ENCODE results near the gene MGME1. TPM values are rescaled to one million over a fixed set of nuclear protein-coding genes. Genes with fewer than 3 reads are reported as not detected.

Gene MGME1
- total and polyA plus RNA-seq, 9 of the 15 experiments (the other 6 are each of a cell fraction or from before 2014, with no cell fraction given), result 13.4 to 45.1 (median 30.6) TPM

- TF ChIP-seq VEZF1 (CRISPR knock-in tag; IDR thresholded peaks at IDR 0.05), result peak; percentile 76; the same call in 1 of the 2 replicates
- no peak for TF ChIP-seq TBP (optimal IDR thresholded peaks at IDR 0.05; ENCODE audit: low read depth, low read length)
- no peak for TF ChIP-seq CBX8 (IDR thresholded peaks at IDR 0.05; ENCODE audit: borderline replicate concordance, extremely low read depth, low read depth, low read length, poor library complexity, severe bottlenecking)
- peak; percentile 91 for TF ChIP-seq NCOA1 (IDR thresholded peaks at IDR 0.05; ENCODE audit: low read depth)
- no peak for TF ChIP-seq BDP1 (IDR thresholded peaks at IDR 0.05; ENCODE audit: insufficient read depth, insufficient read length)
- no peak for TF ChIP-seq PBX2 (CRISPR knock-in tag; IDR thresholded peaks at IDR 0.05; ENCODE audit: low read depth)
- TF ChIP-seq PBX2 (tag; conservative IDR thresholded peaks at IDR 0.05; ENCODE audit: low read depth), result peak; percentile 83
- TF ChIP-seq DPF2 (IDR thresholded peaks at IDR 0.05), result peak; percentile 96
- TF ChIP-seq ZNF347 (CRISPR knock-in tag; IDR thresholded peaks at IDR 0.05; ENCODE audit: low read depth), result no peak
- no peak for TF ChIP-seq SMARCB1 (IDR thresholded peaks at IDR 0.05; ENCODE audit: insufficient read length, low read depth)
- no peak for TF ChIP-seq POLR2AphosphoS2 (IDR thresholded peaks at IDR 0.05; ENCODE audit: low read length)
- no peak for TF ChIP-seq POLR2A (conservative IDR thresholded peaks at IDR 0.05)
- peak; percentile 90 for TF ChIP-seq KLF16 (IDR thresholded peaks at IDR 0.05)
- TF ChIP-seq CBX3 (IDR thresholded peaks at IDR 0.05; ENCODE audit: borderline replicate concordance in 1 of 2, low read length in 2 of 2), result 0 out of 3 replicates have a peak, but pooled peaks of 1 of the 2 experiments have one; percentile 4
- TF ChIP-seq POLR2G (IDR thresholded peaks at IDR 0.05; ENCODE audit: low read depth, low read length), result no peak
- TF ChIP-seq U2AF1 (optimal IDR thresholded peaks at IDR 0.05; ENCODE audit: low read depth, low read length), result no peak
- no peak for TF ChIP-seq ZNF384 (IDR thresholded peaks at IDR 0.05; ENCODE audit: low read depth, low read length)
- no peak for TF ChIP-seq HNRNPL (IDR thresholded peaks at IDR 0.05; ENCODE audit: low read depth, low read length)
- no peak for TF ChIP-seq BRF1 (IDR thresholded peaks at IDR 0.05; ENCODE audit: borderline replicate concordance, extremely low read depth, insufficient read length)
- no peak for TF ChIP-seq ZSCAN32 (CRISPR knock-in tag; IDR thresholded peaks at IDR 0.05)
- TF ChIP-seq RCOR1 (IDR thresholded peaks at IDR 0.05; ENCODE audit: borderline replicate concordance in 1 of 2, low read depth in 2 of 2, low read length in 2 of 2), result peak in 1 of 2 experiments; percentile 84; a peak in 3 of 4 replicates
- TF ChIP-seq SP1 (CRISPR knock-in tag; IDR thresholded peaks at IDR 0.05), result no peak
- no peak for TF ChIP-seq THRAP3 (IDR thresholded peaks at IDR 0.05; ENCODE audit: borderline replicate concordance)
- TF ChIP-seq ZBTB7A (IDR thresholded peaks at IDR 0.05; ENCODE audit: borderline replicate concordance, control insufficient read depth, low read depth, low read length), result no peak
- no peak for TF ChIP-seq SRSF3 (IDR thresholded peaks at IDR 0.05; ENCODE audit: insufficient read depth, low read length)
- 0 out of 2 replicates have a peak, but pooled peaks have one; percentile 19 for TF ChIP-seq MEF2D (tag; conservative IDR thresholded peaks at IDR 0.05; ENCODE audit: low read depth)
Measured at GRCh38 chr20:17925141-17925939, 43.5 kb upstream of the MGME1 start (continued).
